Thoracic aorta (tissue), 2 donors: ENCODE measurements around the gene HACD4. TPM values are rescaled to one million over a fixed set of nuclear protein-coding genes. Genes with fewer than 3 reads are reported as not detected.

Experiments used
- ATAC-seq: fragments of 150-250 bp; one replicate; pipeline ENCODE4 v1.8.0; 2017; ENCODE audit warnings: low read depth; ENCODE audit not compliant: insufficient number of reproducible peaks, low FRiP score
- DNase-seq: peaks from one replicate; pipeline ENCODE4 v3.0.0-alpha.2; 2020; ENCODE audit warnings: low spot score
- H3K27ac ChIP-seq, 2 donors: fragments of 200-600 bp; sonication (generic); 1 replicate in 1 of 2; 2 replicates in 1 of 2; pipeline ENCODE4 v1.5.1; 2016; ENCODE audit warnings: mild to moderate bottlenecking in 2 of 2, moderate library complexity in 2 of 2
- H3K27me3 ChIP-seq: fragments of 200-600 bp; sonication (generic); replicated peaks from 2 replicates; pipeline ENCODE4 v1.6.0; 2016; ENCODE audit warnings: mild to moderate bottlenecking; ENCODE audit not compliant: insufficient read depth
- H3K36me3 ChIP-seq: fragments of 200-600 bp; sonication (generic); one replicate; pipeline ENCODE4 v1.5.1; 2016
- H3K4me1 ChIP-seq, 2 donors: fragments of 200-600 bp; sonication (generic); 1 replicate in 1 of 2; 2 replicates in 1 of 2; pipeline versions ENCODE4 v1.5.1 to v1.6.0; 2016; ENCODE audit warnings: low read depth in 2 of 2, mild to moderate bottlenecking in 1 of 2; ENCODE audit not compliant: control insufficient read depth in 1 of 2
- H3K4me3 ChIP-seq: fragments of 200-600 bp; sonication (generic); 2 replicates; pipeline ENCODE4 v1.5.1; 2016; ENCODE audit warnings: mild to moderate bottlenecking
- H3K9me3 ChIP-seq: fragments of 200-600 bp; sonication (generic); 2 replicates; pipeline ENCODE4 v1.5.1; 2016
- CTCF ChIP-seq: fragments of 200-600 bp; sonication (generic); IDR thresholded peaks from one replicate; pipeline ENCODE4 v1.5.1; 2019; ENCODE audit warnings: antibody characterized with exemption
- total RNA-seq, 2 donors: library from RNA; depleted of rRNA; stranded (reverse); fragments of >200 nt; gene quantifications; one replicate each; pipeline versions ENCODE4 v1.1.0 to v1.2.3, GENCODE V29; 2016

The HACD4 gene
- total RNA-seq, 2 donors from 2014 or later = 2.0 to 8.4 TPM

- H3K4me1 ChIP-seq = peaks cover 0 to 18% of the 10 kb centered on the region in 2 donors
- H3K9me3 ChIP-seq = no peaks in the 10 kb centered on the region
- no peak for TF ChIP-seq CTCF
- peak overlapping the region; percentile 74 to 78 for H3K27ac ChIP-seq
- peak overlapping the region; percentile 81 for H3K4me3 ChIP-seq
- H3K36me3 ChIP-seq = no peaks in the 10 kb centered on the region
- H3K27me3 ChIP-seq = no peaks in the 10 kb centered on the region
- DNase-seq (no peak), ATAC-seq (no peak)
These were observed 356 bp upstream of the HACD4 start for GRCh38 chr9:21031808-21032183.

- peak; percentile 42 for ATAC-seq
- no peak for DNase-seq
- Histone ChIP-seq H3K36me3 (no peaks in the 10 kb centered on the region), H3K27ac (peak overlapping the region; percentile 74 to 78), H3K9me3 (no peaks in the 10 kb centered on the region), H3K4me1 (peaks cover 0 to 18% of the 10 kb centered on the region in 2 donors), H3K4me3 (peak overlapping the region; percentile 81), H3K27me3 (no peaks in the 10 kb centered on the region)
- TF ChIP-seq CTCF = no peak
These were observed 928 bp downstream of the HACD4 start for GRCh38 chr9:21030389-21031035.

GRCh38 chr9:21029661-21030060 is 1.8 kb downstream of the HACD4 start:
- Histone ChIP-seq H3K4me3 (no peak overlapping the region), H3K9me3 (no peaks in the 10 kb centered on the region), H3K27me3 (no peaks in the 10 kb centered on the region), H3K36me3 (no peaks in the 10 kb centered on the region), H3K27ac (peak overlapping the region in 1 of 2 donors; percentile 74), H3K4me1 (peaks cover 0 to 18% of the 10 kb centered on the region in 2 donors)
- ATAC-seq (no peak), DNase-seq (no peak)
- TF ChIP-seq CTCF = no peak

- Histone ChIP-seq H3K4me1 (peaks cover 0 to 18% of the 10 kb centered on the region in 2 donors), H3K27me3 (no peaks in the 10 kb centered on the region), H3K4me3 (no peak overlapping the region), H3K27ac (no peak overlapping the region), H3K9me3 (no peaks in the 10 kb centered on the region), H3K36me3 (no peaks in the 10 kb centered on the region)
- no peak for TF ChIP-seq CTCF
- ATAC-seq (no peak), DNase-seq (no peak)
These were observed 3.0 kb downstream of the HACD4 start for GRCh38 chr9:21028466-21028865.

- Histone ChIP-seq H3K27ac (no peak overlapping the region), H3K27me3 (no peaks in the 10 kb centered on the region), H3K4me1 (peaks cover 0 to 18% of the 10 kb centered on the region in 2 donors), H3K9me3 (no peaks in the 10 kb centered on the region), H3K36me3 (no peaks in the 10 kb centered on the region), H3K4me3 (no peak overlapping the region)
- no peak for ATAC-seq
- no peak for DNase-seq
- no peak for TF ChIP-seq CTCF
These were observed 4.1 kb downstream of the HACD4 start for GRCh38 chr9:21027295-21027694.
